Activated naive CD8-positive, alpha-beta T cell treated with anti-CD3 and anti-CD28 coated beads, Interleukin-2, amount 50 U/mL, for 16 hours (primary cell): ENCODE results near the gene SEMA4C.

Experiments
- DNase-seq: peaks from one replicate; pipeline ENCODE4 v3.0.0-alpha.2; 2020; ENCODE audit warnings: low read depth, low spot score

The SEMA4C gene

GRCh38 chr2:96822786-96823185 lies 47.1 kb downstream of the SEMA4C start:
- DNase-seq, result no peak

GRCh38 chr2:96821113-96821675 lies 48.7 kb downstream of the SEMA4C start:
- DNase-seq, result no peak

DNA sequence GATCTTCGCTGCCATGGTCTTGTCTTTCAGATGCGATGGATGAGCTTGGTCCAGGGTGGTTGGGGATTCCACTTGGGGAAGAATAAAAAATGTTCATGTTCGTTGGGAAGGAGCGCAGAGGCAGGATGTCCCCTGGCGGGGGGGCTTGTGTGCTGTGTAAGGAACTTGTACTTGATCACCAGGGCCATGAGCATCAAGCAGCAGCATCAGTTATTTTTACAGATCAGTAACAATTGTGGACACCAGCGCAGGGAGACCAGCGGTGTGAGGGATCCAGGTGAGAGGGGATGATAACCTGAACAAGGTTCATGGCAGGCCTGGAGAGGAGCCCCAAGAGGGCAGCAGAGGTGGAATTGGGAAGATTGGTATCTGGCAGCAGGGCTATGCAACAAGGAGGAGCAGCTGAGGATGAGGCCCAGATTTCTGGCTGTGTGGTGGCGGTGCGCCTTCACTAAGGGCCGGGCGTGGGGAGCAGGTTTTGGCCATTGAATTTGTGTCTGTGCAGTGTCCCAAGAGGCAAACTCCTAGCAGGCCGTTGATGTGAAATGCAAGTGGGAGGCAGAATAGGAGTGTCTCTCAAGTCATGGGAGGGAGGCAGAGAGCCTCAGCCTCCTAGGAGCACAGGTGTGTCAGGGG lies 49.9 kb downstream of the SEMA4C start:
- no peak for DNase-seq

- no peak for DNase-seq
These were observed 50.6 kb downstream of the SEMA4C start for GRCh38 chr2:96819128-96819875.

DNA sequence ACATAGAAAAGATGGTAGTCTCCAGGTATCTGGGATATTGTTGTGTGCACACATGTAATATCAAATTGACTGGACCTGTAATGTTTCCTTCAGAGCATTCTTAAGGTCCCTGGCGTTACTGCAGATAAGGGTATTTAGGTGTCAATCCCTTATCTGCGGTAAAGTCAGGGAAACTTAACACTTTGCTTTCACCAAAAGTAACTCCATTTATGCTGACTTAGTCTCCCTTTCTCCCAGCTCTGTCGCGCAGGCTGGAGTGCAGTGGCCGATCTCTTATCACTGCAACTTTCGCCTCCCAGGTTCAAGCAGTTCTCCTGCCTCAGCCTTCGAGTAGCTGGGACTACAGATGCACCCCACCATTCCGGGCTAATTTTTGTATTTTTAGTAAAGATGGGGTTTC lies 52.0 kb downstream of the SEMA4C start:
- DNase-seq, result no peak

DNA sequence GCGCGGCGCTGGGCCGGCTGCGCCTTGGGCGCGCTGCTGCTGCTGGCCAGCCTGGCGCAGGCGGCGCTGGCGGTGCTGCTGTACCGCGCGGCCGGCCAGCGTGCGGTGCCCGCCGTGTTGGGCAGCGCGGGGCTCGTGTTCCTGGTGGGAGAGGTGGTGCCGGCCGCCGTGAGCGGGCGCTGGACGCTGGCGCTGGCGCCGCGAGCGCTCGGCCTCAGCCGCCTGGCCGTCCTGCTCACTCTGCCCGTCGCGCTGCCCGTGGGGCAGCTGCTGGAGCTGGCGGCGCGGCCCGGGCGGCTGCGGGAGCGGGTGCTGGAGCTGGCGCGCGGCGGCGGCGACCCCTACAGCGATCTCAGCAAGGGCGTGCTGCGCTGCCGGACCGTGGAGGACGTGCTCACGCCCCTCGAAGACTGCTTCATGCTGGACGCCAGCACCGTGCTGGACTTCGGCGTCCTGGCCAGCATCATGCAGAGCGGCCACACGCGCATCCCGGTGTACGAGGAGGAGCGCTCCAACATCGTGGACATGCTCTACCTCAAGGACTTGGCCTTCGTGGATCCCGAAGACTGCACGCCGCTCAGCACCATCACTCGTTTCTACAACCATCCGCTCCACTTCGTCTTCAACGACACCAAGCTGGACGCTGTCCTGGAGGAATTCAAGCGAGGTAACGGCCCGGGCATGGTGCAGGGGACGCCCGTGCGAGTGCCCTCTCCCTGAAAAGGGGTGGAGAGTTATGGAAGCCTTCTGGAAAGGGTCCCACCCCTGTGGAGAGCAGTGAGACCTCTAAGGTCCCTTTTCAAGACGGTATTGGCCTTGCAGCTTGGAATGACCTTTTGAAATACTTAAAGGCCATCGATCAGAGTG lies 52.8 kb downstream of the SEMA4C start:
- DNase-seq, result no peak

DNA sequence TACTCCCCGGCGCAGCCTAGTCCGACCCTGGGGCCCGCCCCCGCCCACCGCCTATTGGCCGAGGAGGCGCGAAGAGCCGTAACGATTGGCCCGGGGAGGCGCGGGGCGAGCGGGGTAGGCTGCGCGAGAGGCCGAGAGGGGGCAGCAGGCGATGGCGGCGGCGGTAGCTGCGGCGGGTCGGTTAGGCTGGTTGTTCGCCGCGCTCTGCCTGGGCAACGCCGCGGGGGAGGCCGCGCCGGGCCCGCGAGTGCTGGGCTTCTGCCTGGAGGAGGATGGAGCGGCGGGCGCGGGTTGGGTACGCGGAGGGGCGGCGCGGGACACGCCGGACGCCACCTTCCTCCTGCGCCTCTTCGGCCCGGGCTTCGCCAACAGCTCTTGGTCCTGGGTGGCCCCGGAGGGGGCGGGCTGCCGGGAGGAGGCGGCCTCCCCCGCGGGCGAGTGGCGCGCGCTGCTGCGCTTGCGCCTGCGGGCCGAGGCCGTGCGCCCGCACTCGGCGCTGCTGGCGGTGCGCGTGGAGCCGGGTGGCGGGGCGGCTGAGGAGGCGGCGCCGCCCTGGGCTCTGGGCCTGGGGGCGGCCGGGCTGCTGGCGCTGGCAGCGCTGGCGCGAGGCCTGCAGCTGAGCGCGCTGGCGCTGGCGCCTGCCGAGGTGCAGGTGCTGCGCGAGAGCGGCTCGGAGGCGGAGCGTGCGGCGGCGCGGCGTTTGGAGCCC lies 53.6 kb downstream of the SEMA4C start, which contains the start of gene CNNM3:
CNNM3 (plus strand) TSS at position 142 of the 709 bp plus-strand sequence; CDS start at position 152, 10 bp downstream.
- DNase-seq, result peak; percentile 94

- DNase-seq, result no peak
These were observed 54.4 kb downstream of the SEMA4C start for GRCh38 chr2:96815326-96816126.

DNA sequence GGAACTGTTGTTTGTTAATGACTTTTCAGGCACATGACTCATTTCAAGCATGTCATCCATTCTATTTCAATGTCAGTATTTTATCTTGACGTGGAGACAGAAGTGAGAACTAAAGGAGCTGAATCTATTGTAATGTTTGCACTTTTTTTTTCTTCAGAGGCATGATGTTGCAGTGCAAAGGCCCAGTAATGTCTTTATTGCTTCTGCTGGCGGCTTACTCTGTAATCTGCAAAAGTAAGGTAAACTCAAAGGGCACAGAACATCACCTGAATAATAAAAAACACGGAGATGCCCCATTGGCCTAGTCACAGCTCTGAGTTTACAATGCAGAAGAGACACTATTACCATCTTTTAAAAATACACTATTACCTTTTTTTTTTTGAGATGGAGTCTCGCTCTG lies 56.2 kb downstream of the SEMA4C start:
- no peak for DNase-seq

GRCh38 chr2:96811917-96812316 lies 58.0 kb downstream of the SEMA4C start:
- no peak for DNase-seq

GRCh38 chr2:96810783-96811192 lies 59.1 kb downstream of the SEMA4C start:
- DNase-seq, result no peak

DNA sequence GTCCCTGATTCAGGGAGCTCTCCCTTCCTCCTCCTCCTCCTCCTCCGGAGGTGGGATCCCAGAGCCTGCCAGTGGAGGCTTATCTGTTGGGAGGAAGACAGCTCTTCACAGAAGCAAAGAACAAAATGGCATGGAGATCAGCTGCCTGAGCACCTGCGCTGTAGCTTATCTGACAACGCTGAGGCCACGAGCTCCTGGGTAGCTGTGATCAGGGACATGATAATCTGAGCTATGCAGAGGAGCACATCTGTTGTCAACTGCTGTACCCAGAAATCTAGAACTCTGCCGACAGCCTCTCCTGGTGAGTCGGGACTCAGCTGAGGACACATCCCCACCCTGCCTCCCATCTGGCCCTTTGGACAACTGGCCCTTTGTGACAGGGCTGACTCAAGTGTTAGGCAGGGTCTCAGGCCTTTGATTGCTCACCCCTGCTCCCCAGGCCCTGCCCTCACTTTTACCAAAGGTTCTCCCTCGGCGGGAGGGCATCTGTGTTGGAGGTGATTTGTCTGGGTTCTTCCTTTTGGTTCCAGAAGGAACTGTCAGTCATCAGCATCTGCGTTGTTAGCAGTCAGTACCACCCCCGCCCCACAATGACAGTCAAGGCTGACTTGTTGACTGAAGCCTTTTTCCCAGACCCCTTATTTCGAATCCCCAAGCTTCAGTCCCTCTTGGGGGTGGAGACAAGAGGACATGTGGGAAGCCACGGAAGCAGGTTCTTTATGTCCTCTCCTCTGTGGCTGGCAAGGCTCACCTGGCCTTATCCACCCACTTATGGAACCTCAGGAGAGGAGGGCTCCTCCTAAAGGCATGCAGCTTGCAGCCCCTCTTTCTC lies 59.7 kb downstream of the SEMA4C start:
- DNase-seq, result no peak
